PC-9 (cell line): ENCODE measurements around the gene SLC8A3. TPM values are rescaled to one million over a fixed set of nuclear protein-coding genes. Genes with fewer than 3 reads are reported as not detected.

Experiments used
- BruUV-seq: library from RNA; stranded (reverse); fragments of 400-500 nt; replicated peaks from 2 replicates; lab custom pipeline; 2021; lab: Mats Ljungman, UMichigan
- CTCF ChIA-PET: fragments of 300-600 bp; sonication (Branson Sonifier 250); formaldehyde crosslinking; loops from one replicate; lab custom pipeline; 2022; ENCODE audit warnings: antibody characterized with exemption; lab: Charles Lee
- POLR2A ChIA-PET: fragments of 300-600 bp; sonication (Branson Sonifier 250); formaldehyde crosslinking; loops from one replicate; lab custom pipeline; 2022; ENCODE audit warnings: antibody characterized with exemption; ENCODE audit not compliant: unreplicated experiment; lab: Charles Lee
- DNase-seq, 2 experiments: peaks; one replicate each; pipeline versions ENCODE4 v3.0.0 to v3.0.0-alpha.2; 2015 to 2022; ENCODE audit warnings: mixed read lengths in 1 of 2
- H2AFZ ChIP-seq: fragments of 200-600 bp; sonication (generic); 2 replicates; pipeline ENCODE4 v1.8.1; 2017; ENCODE audit warnings: antibody characterized with exemption
- H3F3A ChIP-seq: fragments of 200-600 bp; sonication (generic); 2 replicates; pipeline ENCODE4 v1.8.1; 2017; ENCODE audit warnings: antibody characterized with exemption, mild to moderate bottlenecking, low read depth; ENCODE audit not compliant: insufficient read depth
- H3K27ac ChIP-seq: fragments of 200-600 bp; sonication (generic); 2 replicates; pipeline ENCODE4 v1.6.1; 2016; ENCODE audit warnings: mixed run types
- H3K27me3 ChIP-seq: fragments of 200-600 bp; sonication (generic); 2 replicates; pipeline ENCODE4 v1.6.1; 2016; ENCODE audit warnings: low read depth, mixed run types; ENCODE audit not compliant: insufficient read depth
- H3K36me3 ChIP-seq: fragments of 200-600 bp; sonication (generic); 2 replicates; pipeline ENCODE4 v1.6.1; 2016; ENCODE audit warnings: low read depth, mixed run types
- H3K4me1 ChIP-seq: fragments of 200-600 bp; sonication (generic); replicated peaks from 2 replicates; pipeline ENCODE4 v1.6.1; 2016; ENCODE audit warnings: mixed run types; ENCODE audit not compliant: insufficient read depth
- H3K4me2 ChIP-seq: fragments of 200-600 bp; sonication (generic); 2 replicates; pipeline ENCODE4 v1.6.1; 2017; ENCODE audit warnings: mixed run types
- H3K4me3 ChIP-seq: fragments of 200-600 bp; sonication (generic); 2 replicates; pipeline ENCODE4 v1.6.1; 2016; ENCODE audit warnings: mixed run types
- H3K79me2 ChIP-seq: fragments of 200-600 bp; sonication (generic); 2 replicates; pipeline ENCODE4 v1.6.1; 2017; ENCODE audit warnings: low read depth, mixed run types
- H3K9me2 ChIP-seq: fragments of 200-600 bp; sonication (generic); 2 replicates; pipeline ENCODE4 v1.8.1; 2017; ENCODE audit warnings: mild to moderate bottlenecking; ENCODE audit not compliant: insufficient read depth
- H3K9me3 ChIP-seq: fragments of 200-600 bp; sonication (generic); 2 replicates; pipeline ENCODE4 v1.8.1; 2016; ENCODE audit warnings: low read depth; ENCODE audit not compliant: insufficient read depth
- H4K20me1 ChIP-seq: fragments of 200-600 bp; sonication (generic); 2 replicates; pipeline ENCODE4 v1.8.1; 2017; ENCODE audit not compliant: insufficient read depth
- EZH2 ChIP-seq: fragments of 200-600 bp; sonication (generic); IDR thresholded peaks from 2 replicates; pipeline ENCODE4 v1.8.0; 2017; ENCODE audit warnings: antibody characterized with exemption, low read depth
- intact Hi-C: fragments of 100-400 bp; cut with micrococcal nuclease; formaldehyde crosslinking; loops from one replicate; pipeline ENCODE4 v1.10.0; 2022; ENCODE audit not compliant: unreplicated experiment
- total RNA-seq: library from RNA; stranded (reverse); gene quantifications from 2 replicates; pipeline ENCODE4 v1.2.3, GENCODE V29; 2021
- TF ChIP-seq, protein P1 (sequence below): fragments of 200-600 bp; sonication (generic); conservative IDR thresholded peaks from 2 replicates; pipeline ENCODE4 v1.6.1; 2017; ENCODE audit warnings: mixed run types, antibody characterized with exemption, mild to moderate bottlenecking, moderate library complexity

Gene SLC8A3
- total RNA-seq, 1 experiment from 2014 or later = not detected

DNA sequence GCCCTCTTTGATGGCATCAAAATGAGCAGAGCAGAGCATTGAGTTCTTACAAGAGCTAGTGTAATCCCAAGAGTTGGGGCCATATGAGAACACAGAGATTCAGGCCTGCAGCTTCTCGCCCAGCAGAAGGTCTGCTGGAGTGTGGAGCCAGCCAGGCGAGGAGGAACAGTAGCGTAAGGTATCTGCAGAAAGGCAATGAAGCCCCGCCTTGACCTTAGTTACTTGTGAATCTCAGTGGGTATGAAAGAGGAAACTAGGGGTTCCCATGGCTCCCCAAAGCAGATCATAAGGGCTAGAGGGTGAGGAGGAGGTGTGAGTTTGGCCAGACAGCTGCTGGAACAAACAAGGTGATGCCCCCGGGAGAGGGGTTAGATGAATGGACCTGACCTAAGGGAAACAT, 49.4 kb downstream of the SLC8A3 start:
- Histone ChIP-seq H3K9me2 (no peaks in the 10 kb centered on the region), H4K20me1 (no peaks in the 10 kb centered on the region), H3K4me1 (no peaks in the 10 kb centered on the region), H3K4me3 (no peak overlapping the region), H3K27me3 (peaks cover 85% of the 10 kb centered on the region), H2AFZ (no peak overlapping the region), H3F3A (no peaks in the 10 kb centered on the region), H3K79me2 (no peaks in the 10 kb centered on the region), H3K36me3 (no peaks in the 10 kb centered on the region), H3K27ac (no peak overlapping the region), H3K4me2 (no peak overlapping the region), H3K9me3 (no peaks in the 10 kb centered on the region)
- no TSS peak for BruUV-seq
- intact Hi-C loops = no loop called here
- ChIA-PET POLR2A (no interaction called here), CTCF (no interaction called here)
- TF ChIP-seq EZH2 = no peak
- TF ChIP-seq, protein P1, sequence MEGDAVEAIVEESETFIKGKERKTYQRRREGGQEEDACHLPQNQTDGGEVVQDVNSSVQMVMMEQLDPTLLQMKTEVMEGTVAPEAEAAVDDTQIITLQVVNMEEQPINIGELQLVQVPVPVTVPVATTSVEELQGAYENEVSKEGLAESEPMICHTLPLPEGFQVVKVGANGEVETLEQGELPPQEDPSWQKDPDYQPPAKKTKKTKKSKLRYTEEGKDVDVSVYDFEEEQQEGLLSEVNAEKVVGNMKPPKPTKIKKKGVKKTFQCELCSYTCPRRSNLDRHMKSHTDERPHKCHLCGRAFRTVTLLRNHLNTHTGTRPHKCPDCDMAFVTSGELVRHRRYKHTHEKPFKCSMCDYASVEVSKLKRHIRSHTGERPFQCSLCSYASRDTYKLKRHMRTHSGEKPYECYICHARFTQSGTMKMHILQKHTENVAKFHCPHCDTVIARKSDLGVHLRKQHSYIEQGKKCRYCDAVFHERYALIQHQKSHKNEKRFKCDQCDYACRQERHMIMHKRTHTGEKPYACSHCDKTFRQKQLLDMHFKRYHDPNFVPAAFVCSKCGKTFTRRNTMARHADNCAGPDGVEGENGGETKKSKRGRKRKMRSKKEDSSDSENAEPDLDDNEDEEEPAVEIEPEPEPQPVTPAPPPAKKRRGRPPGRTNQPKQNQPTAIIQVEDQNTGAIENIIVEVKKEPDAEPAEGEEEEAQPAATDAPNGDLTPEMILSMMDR = no peak
- DNase-seq = no peak

DNA sequence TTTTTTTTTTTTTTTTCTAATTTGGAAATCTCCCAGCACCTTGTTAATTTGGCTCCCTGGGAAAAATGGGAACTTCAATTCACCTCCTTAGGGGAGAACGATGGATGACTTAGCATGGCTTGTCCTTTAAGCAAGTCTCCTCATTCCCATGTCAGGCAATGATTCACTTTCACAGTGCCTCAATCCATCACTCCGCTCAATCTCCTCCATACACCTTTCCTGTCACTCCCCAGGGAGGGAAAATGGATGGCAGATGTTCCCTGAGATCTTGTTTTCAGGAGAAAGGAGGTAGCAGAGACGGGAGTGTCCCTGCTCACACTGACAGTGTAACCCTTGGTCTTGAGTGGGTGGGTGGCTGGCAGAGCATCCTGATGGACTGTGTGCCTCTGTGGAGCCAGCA, 51.0 kb downstream of the SLC8A3 start:
- Histone ChIP-seq H3K36me3 (no peaks in the 10 kb centered on the region), H3K4me2 (no peak overlapping the region), H3K79me2 (no peaks in the 10 kb centered on the region), H3K9me2 (no peaks in the 10 kb centered on the region), H3K4me1 (no peaks in the 10 kb centered on the region), H3K27me3 (peaks cover 88% of the 10 kb centered on the region), H2AFZ (no peak overlapping the region), H3F3A (no peaks in the 10 kb centered on the region), H4K20me1 (no peaks in the 10 kb centered on the region), H3K9me3 (no peaks in the 10 kb centered on the region), H3K27ac (no peak overlapping the region), H3K4me3 (no peak overlapping the region)
- TF ChIP-seq, protein P1 = no peak
- TF ChIP-seq EZH2 = no peak
- POLR2A ChIA-PET = no interaction called here
- intact Hi-C loops = no loop called here
- no peak for DNase-seq
- CTCF ChIA-PET = no interaction called here
- BruUV-seq = no TSS peak

DNA sequence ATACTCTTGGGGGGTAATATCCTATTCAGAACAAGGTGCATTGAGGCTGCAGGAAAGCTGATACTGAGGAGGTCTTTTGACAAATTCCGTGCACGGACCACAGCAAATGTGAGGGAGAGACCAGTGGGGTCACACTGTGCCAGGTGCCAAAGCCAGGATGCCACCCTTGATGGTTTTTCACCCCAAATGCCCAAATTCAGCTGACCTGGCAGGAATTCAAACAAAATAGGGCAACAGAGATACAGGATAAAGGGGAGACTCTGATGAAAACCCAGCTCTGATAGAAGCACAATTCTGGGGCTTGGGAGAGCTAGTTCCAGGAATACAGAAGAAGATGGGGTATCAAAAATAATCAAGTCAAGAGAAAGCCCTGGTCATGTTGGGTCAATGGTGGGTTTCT, 55.3 kb downstream of the SLC8A3 start:
- DNase-seq = no peak
- H3K79me2 ChIP-seq = no peaks in the 10 kb centered on the region
- TF ChIP-seq EZH2 = no peak
- TF ChIP-seq, protein P1 = no peak
- POLR2A ChIA-PET = no interaction called here
- H3K9me2 ChIP-seq = no peaks in the 10 kb centered on the region
- H4K20me1 ChIP-seq = no peaks in the 10 kb centered on the region
- H2AFZ ChIP-seq = no peak overlapping the region
- H3K4me3 ChIP-seq = no peak overlapping the region
- intact Hi-C loops = no loop called here
- H3K27ac ChIP-seq = no peak overlapping the region
- H3K4me1 ChIP-seq = no peaks in the 10 kb centered on the region
- H3K4me2 ChIP-seq = no peak overlapping the region
- CTCF ChIA-PET = no interaction called here
- no peaks in the 10 kb centered on the region for H3K36me3 ChIP-seq
- peaks cover 85% of the 10 kb centered on the region for H3K27me3 ChIP-seq
- no peaks in the 10 kb centered on the region for H3F3A ChIP-seq
- H3K9me3 ChIP-seq = no peaks in the 10 kb centered on the region
- BruUV-seq = no TSS peak
